ENCODE measurements around the gene RPS26.
"Not testable (repeated sequence)": the region's sequence is repeated elsewhere in the genome, so short reads cannot be mapped to it uniquely, and the experiment has no call there.

RPS26 gene

GRCh38 chr12:56061982-56062381 lies 20.3 kb downstream of the RPS26 start:
- Mint-ChIP-seq H3K4me1 (no peaks in the 10 kb centered on the region), H3K36me3 (ENCODE audit: insufficient read depth) (peaks cover 3% of the 10 kb centered on the region), H3K9me3 (no peaks in the 10 kb centered on the region), H3K27ac (ENCODE audit: low read depth) (no peak overlapping the region), H3K27me3 (peaks cover 10% of the 10 kb centered on the region), H3K4me3 (no peak overlapping the region)
- DNase-seq (ENCODE audit: low spot score in 2 of 2) (no peak), ATAC-seq (replicated peaks; ENCODE audit: extremely low read depth, poor library complexity, severe bottlenecking) (no peak)

- Mint-ChIP-seq H3K9me3 (no peaks in the 10 kb centered on the region), H3K27ac (ENCODE audit: low read depth) (no peak overlapping the region), H3K36me3 (ENCODE audit: insufficient read depth) (peaks cover 3% of the 10 kb centered on the region), H3K4me3 (no peak overlapping the region), H3K4me1 (no peaks in the 10 kb centered on the region), H3K27me3 (peaks cover 10% of the 10 kb centered on the region)
- DNase-seq (ENCODE audit: low spot score in 2 of 2) (no peak), ATAC-seq (replicated peaks; ENCODE audit: extremely low read depth, poor library complexity, severe bottlenecking) (no peak)
These were observed 21.3 kb downstream of the RPS26 start for GRCh38 chr12:56062996-56063395.

- H3K9me3 Mint-ChIP-seq = no peaks in the 10 kb centered on the region
- H3K27me3 Mint-ChIP-seq = no peaks in the 10 kb centered on the region
These were observed 29.9 kb downstream of the RPS26 start for GRCh38 chr12:56071648-56072047.

GRCh38 chr12:56074396-56074795 lies 32.7 kb downstream of the RPS26 start:
- no peak overlapping the region for H3K27ac Mint-ChIP-seq (ENCODE audit: low read depth)
- no peaks in the 10 kb centered on the region for H3K9me3 Mint-ChIP-seq
- H3K36me3 Mint-ChIP-seq (ENCODE audit: insufficient read depth) = peaks cover 3% of the 10 kb centered on the region
- no peaks in the 10 kb centered on the region for H3K27me3 Mint-ChIP-seq
- H3K4me3 Mint-ChIP-seq = no peak overlapping the region
- H3K4me1 Mint-ChIP-seq = no peaks in the 10 kb centered on the region
- no peak for ATAC-seq (replicated peaks; ENCODE audit: extremely low read depth, poor library complexity, severe bottlenecking)
- no peak for DNase-seq (ENCODE audit: low spot score in 2 of 2)

More at GRCh38 chr12:56071648-56072047, 29.9 kb downstream of the RPS26 start:
- Mint-ChIP-seq H3K4me1 (no peaks in the 10 kb centered on the region), H3K27ac (ENCODE audit: low read depth) (no peak overlapping the region), H3K4me3 (no peak overlapping the region), H3K36me3 (ENCODE audit: insufficient read depth) (no peaks in the 10 kb centered on the region)
- DNase-seq (ENCODE audit: low spot score in 2 of 2) (no peak), ATAC-seq (replicated peaks; ENCODE audit: extremely low read depth, poor library complexity, severe bottlenecking) (no peak)

DNA sequence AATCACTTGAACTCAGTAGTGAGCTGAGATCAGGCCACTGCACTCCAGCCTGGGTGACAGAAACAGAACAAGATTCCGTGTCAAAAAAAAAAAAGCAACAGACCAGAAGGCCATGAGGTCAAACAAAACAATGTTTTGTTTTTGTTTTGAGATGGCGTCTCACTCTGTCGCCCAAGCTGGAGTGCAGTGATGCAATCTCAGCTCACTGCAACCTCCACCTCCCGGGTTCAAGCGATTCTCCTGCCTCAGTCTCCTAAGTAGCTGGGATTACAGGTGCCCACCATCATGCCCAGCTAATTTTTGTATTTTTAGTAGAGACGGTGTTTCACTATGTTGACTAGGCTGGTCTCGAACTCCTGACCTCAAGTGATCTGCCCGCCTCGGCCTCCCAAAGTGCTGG lies 36.2 kb downstream of the RPS26 start:
- not testable (repeated sequence) for ATAC-seq (replicated peaks; ENCODE audit: extremely low read depth, poor library complexity, severe bottlenecking)
- peak overlapping the region; percentile 78 for H3K4me3 Mint-ChIP-seq

DNA sequence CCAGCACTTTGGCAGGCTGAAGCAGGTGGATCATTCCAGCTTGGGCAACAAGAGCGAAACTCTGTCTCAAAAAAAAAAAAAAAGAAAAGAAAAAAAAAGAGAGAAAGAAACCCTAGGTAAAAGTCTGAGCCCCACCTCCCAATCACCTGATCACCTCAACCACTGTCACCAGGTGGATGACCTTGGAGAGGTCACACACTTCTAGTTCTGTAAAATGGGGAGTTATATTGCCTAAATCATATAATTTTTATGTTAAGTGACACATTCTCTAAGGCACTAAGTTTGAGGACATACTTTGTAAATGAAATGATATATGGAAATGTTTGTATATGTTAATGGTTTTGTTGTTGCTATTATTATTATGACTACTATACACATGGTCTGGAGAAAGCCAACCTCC lies 36.7 kb downstream of the RPS26 start:
- peaks cover 17% of the 10 kb centered on the region for H3K27me3 Mint-ChIP-seq
- H3K4me1 Mint-ChIP-seq = peaks cover 13% of the 10 kb centered on the region
- H3K9me3 Mint-ChIP-seq = no peaks in the 10 kb centered on the region
- no peak overlapping the region for H3K27ac Mint-ChIP-seq (ENCODE audit: low read depth)
- ATAC-seq (replicated peaks; ENCODE audit: extremely low read depth, poor library complexity, severe bottlenecking) (no peak), DNase-seq (ENCODE audit: low spot score in 2 of 2) (no peak)
- H3K4me3 Mint-ChIP-seq = peak overlapping the region; percentile 78
- peaks cover 8% of the 10 kb centered on the region for H3K36me3 Mint-ChIP-seq (ENCODE audit: insufficient read depth)

More for the DNA sequence above, 36.2 kb downstream of the RPS26 start:
- not testable (repeated sequence) for H3K27ac Mint-ChIP-seq (ENCODE audit: low read depth); DNase-seq (ENCODE audit: low spot score in 2 of 2); H3K9me3 Mint-ChIP-seq; H3K36me3 Mint-ChIP-seq (ENCODE audit: insufficient read depth)
- Mint-ChIP-seq H3K27me3 (peaks cover 16% of the 10 kb centered on the region), H3K4me1 (peaks cover 13% of the 10 kb centered on the region)

DNA sequence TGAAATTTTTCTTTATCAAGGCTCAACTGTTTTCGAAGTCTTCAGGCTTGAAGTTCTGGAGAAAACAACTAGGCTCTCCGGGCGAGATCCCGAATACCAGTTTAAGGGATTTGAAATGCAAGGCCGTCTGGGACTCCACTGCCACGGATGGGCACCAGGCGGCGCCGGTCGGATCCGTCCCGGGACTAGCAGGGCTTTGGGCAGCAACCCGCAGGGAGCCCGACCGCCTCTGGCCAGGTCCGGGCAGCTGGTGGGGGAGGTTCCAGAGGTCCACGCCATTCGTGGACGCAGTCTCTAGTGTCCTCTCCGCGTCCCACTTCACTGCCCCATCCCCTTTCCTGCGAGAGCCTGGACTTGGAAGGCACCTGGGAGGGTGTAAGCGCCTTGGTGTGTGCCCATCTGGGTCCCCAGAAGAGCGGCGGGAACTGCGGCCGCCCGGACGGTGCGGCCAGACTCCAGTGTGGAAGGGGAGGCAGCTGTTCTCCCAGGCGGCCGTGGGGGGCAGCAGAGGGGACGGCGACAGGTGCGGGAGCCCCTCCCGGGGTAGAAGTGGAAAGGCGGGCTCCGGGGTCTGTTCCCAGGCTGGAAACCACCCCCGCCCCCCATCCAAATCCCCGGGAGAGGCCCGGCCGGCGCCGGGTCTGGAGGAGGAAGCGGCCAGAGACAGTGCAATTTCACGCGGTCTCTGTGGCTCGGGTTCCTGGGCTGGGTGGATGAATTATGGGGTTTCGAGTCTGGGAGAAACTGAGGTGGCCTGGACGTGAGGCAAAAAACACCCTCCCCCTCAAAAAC lies 37.4 kb downstream of the RPS26 start:
- H3K27ac Mint-ChIP-seq (ENCODE audit: low read depth) = no peak overlapping the region
- H3K4me3 Mint-ChIP-seq = peak overlapping the region; percentile 78
- H3K4me1 Mint-ChIP-seq = peaks cover 13% of the 10 kb centered on the region
- ATAC-seq (replicated peaks; ENCODE audit: extremely low read depth, poor library complexity, severe bottlenecking) (peak; percentile 73), DNase-seq (ENCODE audit: low spot score in 2 of 2) (peak in 1 of 2 donors; percentile 18)
- peaks cover 8% of the 10 kb centered on the region for H3K36me3 Mint-ChIP-seq (ENCODE audit: insufficient read depth)
- H3K9me3 Mint-ChIP-seq = no peaks in the 10 kb centered on the region
- H3K27me3 Mint-ChIP-seq = peaks cover 24% of the 10 kb centered on the region

DNA sequence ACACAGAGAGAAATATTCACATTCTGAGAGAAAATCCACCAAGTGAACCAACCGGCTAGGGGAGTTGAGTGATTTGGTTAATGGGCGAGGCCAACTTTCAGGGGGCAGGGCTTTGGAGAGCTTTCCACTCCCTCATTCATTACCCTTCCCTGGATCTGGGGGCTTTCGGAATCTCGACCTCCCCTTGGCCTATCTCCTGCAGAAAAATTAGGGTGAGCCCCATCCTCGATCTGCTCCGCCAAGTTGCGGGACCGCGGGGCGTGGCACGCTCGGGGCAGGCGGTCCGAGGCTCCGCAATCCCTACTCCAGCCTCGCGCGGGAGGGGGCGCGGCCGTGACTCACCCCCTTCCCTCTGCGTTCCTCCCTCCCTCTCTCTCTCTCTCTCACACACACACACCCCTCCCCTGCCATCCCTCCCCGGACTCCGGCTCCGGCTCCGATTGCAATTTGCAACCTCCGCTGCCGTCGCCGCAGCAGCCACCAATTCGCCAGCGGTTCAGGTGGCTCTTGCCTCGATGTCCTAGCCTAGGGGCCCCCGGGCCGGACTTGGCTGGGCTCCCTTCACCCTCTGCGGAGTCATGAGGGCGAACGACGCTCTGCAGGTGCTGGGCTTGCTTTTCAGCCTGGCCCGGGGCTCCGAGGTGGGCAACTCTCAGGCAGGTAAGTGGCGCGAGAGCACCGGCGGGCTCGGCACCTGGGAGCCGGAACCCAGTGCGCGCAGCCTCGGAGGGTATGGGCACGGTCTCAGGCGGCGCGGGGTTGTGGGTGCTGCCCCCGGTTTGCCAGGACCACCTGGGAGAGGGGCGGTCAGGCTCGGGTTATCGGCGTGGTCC lies 38.2 kb downstream of the RPS26 start, which contains the start of gene ERBB3:
Gene ERBB3, plus strand, starts transcription at position 443 of the 833 bp plus-strand sequence. Its CDS starts 136 bp downstream, at position 579.
- peak; percentile 63 for ATAC-seq (replicated peaks; ENCODE audit: extremely low read depth, poor library complexity, severe bottlenecking)
- H3K27me3 Mint-ChIP-seq = peaks cover 26% of the 10 kb centered on the region
- H3K4me1 Mint-ChIP-seq = peaks cover 13% of the 10 kb centered on the region
- H3K9me3 Mint-ChIP-seq = no peaks in the 10 kb centered on the region
- peak within 1 kb of the TSS; percentile 78 for H3K4me3 Mint-ChIP-seq
- H3K27ac Mint-ChIP-seq (ENCODE audit: low read depth) = no peak within 1 kb of the TSS
- peaks cover 8% of the 10 kb centered on the region for H3K36me3 Mint-ChIP-seq (ENCODE audit: insufficient read depth)
- peak; percentile 11 to 20 for DNase-seq (ENCODE audit: low spot score in 2 of 2)

- Mint-ChIP-seq H3K27me3 (peaks cover 26% of the 10 kb centered on the region), H3K36me3 (ENCODE audit: insufficient read depth) (peaks cover 8% of the 10 kb centered on the region), H3K4me1 (peaks cover 13% of the 10 kb centered on the region), H3K9me3 (no peaks in the 10 kb centered on the region), H3K4me3 (peak overlapping the region; percentile 78), H3K27ac (ENCODE audit: low read depth) (no peak overlapping the region)
- no peak for DNase-seq (ENCODE audit: low spot score in 2 of 2)
- no peak for ATAC-seq (replicated peaks; ENCODE audit: extremely low read depth, poor library complexity, severe bottlenecking)
These were observed 38.9 kb downstream of the RPS26 start for GRCh38 chr12:56080556-56081138.

- Mint-ChIP-seq H3K27ac (ENCODE audit: low read depth) (no peak overlapping the region), H3K9me3 (no peaks in the 10 kb centered on the region), H3K4me1 (peaks cover 13% of the 10 kb centered on the region), H3K4me3 (peak overlapping the region; percentile 78), H3K27me3 (peaks cover 26% of the 10 kb centered on the region), H3K36me3 (ENCODE audit: insufficient read depth) (peaks cover 8% of the 10 kb centered on the region)
- DNase-seq (ENCODE audit: low spot score in 2 of 2) (no peak), ATAC-seq (replicated peaks; ENCODE audit: extremely low read depth, poor library complexity, severe bottlenecking) (no peak)
These were observed 40.0 kb downstream of the RPS26 start for GRCh38 chr12:56081393-56082347.

DNA sequence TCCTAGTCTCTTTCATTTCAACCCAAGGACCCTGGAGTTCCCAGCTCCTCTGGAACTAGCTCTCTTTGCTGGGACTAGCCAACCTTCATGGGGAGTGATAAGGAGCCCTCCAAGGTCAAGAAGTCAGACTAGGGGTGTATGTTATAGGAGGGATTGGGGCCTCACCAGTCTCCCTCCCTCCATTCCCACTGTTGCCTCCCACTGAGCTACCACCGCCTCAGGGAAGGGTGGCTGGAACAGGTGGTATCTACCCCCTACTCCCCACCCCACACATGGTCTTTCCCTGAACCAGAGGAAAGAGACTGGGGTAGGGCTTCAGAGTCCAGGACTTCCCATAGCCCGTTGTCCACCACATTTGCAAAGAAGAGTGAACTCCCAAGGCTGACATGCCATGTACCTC lies 40.7 kb downstream of the RPS26 start:
- H3K27ac Mint-ChIP-seq (ENCODE audit: low read depth) = no peak overlapping the region
- DNase-seq (ENCODE audit: low spot score in 2 of 2) = no peak
- peaks cover 26% of the 10 kb centered on the region for H3K27me3 Mint-ChIP-seq
- H3K4me1 Mint-ChIP-seq = peaks cover 13% of the 10 kb centered on the region
- ATAC-seq (replicated peaks; ENCODE audit: extremely low read depth, poor library complexity, severe bottlenecking) = no peak
- H3K36me3 Mint-ChIP-seq (ENCODE audit: insufficient read depth) = peaks cover 8% of the 10 kb centered on the region
- H3K9me3 Mint-ChIP-seq = no peaks in the 10 kb centered on the region
- H3K4me3 Mint-ChIP-seq = no peak overlapping the region

DNA sequence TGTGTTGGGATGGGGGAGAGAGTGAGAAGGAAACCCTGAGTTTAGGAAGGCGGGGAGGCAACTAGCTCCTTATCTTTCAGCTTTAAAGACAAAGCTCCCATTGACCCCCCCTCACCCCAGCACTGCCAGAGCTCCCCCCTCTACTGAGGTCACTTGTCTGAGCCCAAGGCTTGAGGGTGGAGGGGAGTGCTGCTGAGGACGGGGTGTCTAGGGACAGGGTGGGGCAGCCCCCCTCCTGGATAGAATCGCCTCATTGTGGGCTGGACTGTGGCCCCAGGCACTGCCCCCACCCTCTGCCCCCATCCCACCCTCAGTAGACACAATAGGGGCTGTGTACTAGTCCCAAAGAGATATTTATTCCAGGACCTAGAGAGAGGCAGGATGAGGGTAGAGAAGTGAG lies 41.2 kb downstream of the RPS26 start:
- Mint-ChIP-seq H3K9me3 (no peaks in the 10 kb centered on the region), H3K4me3 (no peak overlapping the region), H3K36me3 (ENCODE audit: insufficient read depth) (peaks cover 8% of the 10 kb centered on the region), H3K27ac (ENCODE audit: low read depth) (no peak overlapping the region), H3K27me3 (peaks cover 26% of the 10 kb centered on the region), H3K4me1 (peaks cover 13% of the 10 kb centered on the region)
- DNase-seq (ENCODE audit: low spot score in 2 of 2) (no peak), ATAC-seq (replicated peaks; ENCODE audit: extremely low read depth, poor library complexity, severe bottlenecking) (no peak)
